HFFc6 (cell line): Measurements from ENCODE around the gene GSAP. TPM values are rescaled to one million over a fixed set of nuclear protein-coding genes. Genes with fewer than 3 reads are reported as not detected.

Source experiments
- DNase-seq: peaks from one replicate; pipeline ENCODE4 v3.0.0-alpha.2; 2018
- H3K27ac Mint-ChIP-seq: 2 replicates; pipeline ENCODE4 v1.8.0; 2020; ENCODE audit warnings: mild to moderate bottlenecking, mixed read lengths
- H3K27me3 Mint-ChIP-seq: 2 replicates; pipeline ENCODE4 v1.8.0; 2021; ENCODE audit warnings: mild to moderate bottlenecking, moderate library complexity, mixed read lengths; ENCODE audit not compliant: insufficient read depth
- H3K36me3 Mint-ChIP-seq: 2 replicates; pipeline ENCODE4 v1.8.0; 2021; ENCODE audit warnings: low read depth, mixed read lengths
- H3K4me1 Mint-ChIP-seq: 2 replicates; pipeline ENCODE4 v1.8.0; 2020; ENCODE audit warnings: low read depth, mixed read lengths
- H3K4me3 Mint-ChIP-seq: 2 replicates; pipeline ENCODE4 v1.8.0; 2020; ENCODE audit warnings: mild to moderate bottlenecking, moderate library complexity, mixed read lengths
- H3K9me3 Mint-ChIP-seq: 2 replicates; pipeline ENCODE4 v1.8.0; 2020; ENCODE audit warnings: mild to moderate bottlenecking, mixed read lengths
- total RNA-seq, 6 experiments: library from RNA; stranded (reverse); fragmentation: NEBNext Ultra II Directional; extraction: Animal tissue kit (Norgen Biotek cat#: 25700); gene quantifications; 2 replicates in 1 of 6; 3 replicates in 5 of 6; pipeline ENCODE4 v1.2.3, GENCODE V29; 2021
- TF ChIP-seq, protein P1 (sequence below): fragments of 200-600 bp; sonication (generic); IDR thresholded peaks from 2 replicates; pipeline ENCODE4 v1.5.0; 2021; ENCODE audit warnings: antibody characterized with exemption, mild to moderate bottlenecking

Gene GSAP
- total RNA-seq, 6 experiments from 2014 or later, result 1.4 to 2.8 (median 2.2) TPM

DNA sequence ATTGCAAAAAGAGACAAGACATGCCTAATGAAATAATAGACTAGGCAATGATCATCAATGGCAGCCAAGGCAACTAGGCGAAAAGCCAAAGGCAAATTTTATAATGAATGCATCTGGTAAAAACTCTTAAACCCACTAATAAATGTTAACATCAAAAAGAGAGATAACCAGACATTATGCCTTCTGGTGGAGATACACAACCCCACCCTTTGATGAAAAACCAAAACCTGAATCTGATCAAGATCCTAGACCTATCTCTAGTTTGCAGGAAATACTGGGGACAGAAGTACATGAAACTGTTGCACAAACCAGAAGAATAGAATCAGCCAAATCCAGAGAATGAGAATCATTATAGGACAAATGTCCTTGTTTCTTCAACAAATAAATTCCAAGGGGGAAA lies 22.0 kb upstream of the GSAP start:
- H3K36me3 Mint-ChIP-seq, result no peaks in the 10 kb centered on the region
- H3K4me3 Mint-ChIP-seq, result no peak overlapping the region
- H3K27ac Mint-ChIP-seq, result no peak overlapping the region
- no peaks in the 10 kb centered on the region for H3K9me3 Mint-ChIP-seq
- TF ChIP-seq, protein P1, sequence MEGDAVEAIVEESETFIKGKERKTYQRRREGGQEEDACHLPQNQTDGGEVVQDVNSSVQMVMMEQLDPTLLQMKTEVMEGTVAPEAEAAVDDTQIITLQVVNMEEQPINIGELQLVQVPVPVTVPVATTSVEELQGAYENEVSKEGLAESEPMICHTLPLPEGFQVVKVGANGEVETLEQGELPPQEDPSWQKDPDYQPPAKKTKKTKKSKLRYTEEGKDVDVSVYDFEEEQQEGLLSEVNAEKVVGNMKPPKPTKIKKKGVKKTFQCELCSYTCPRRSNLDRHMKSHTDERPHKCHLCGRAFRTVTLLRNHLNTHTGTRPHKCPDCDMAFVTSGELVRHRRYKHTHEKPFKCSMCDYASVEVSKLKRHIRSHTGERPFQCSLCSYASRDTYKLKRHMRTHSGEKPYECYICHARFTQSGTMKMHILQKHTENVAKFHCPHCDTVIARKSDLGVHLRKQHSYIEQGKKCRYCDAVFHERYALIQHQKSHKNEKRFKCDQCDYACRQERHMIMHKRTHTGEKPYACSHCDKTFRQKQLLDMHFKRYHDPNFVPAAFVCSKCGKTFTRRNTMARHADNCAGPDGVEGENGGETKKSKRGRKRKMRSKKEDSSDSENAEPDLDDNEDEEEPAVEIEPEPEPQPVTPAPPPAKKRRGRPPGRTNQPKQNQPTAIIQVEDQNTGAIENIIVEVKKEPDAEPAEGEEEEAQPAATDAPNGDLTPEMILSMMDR, result no peak
- no peak for DNase-seq
- peaks cover 58% of the 10 kb centered on the region for H3K4me1 Mint-ChIP-seq
- H3K27me3 Mint-ChIP-seq, result no peaks in the 10 kb centered on the region

GRCh38 chr7:77434570-77435275 lies 18.6 kb upstream of the GSAP start:
- no peak for DNase-seq
- H3K27me3 Mint-ChIP-seq, result no peaks in the 10 kb centered on the region
- TF ChIP-seq, protein P1, result no peak
- no peaks in the 10 kb centered on the region for H3K36me3 Mint-ChIP-seq
- H3K9me3 Mint-ChIP-seq, result no peaks in the 10 kb centered on the region
- peaks cover 25% of the 10 kb centered on the region for H3K4me1 Mint-ChIP-seq
- no peak overlapping the region for H3K27ac Mint-ChIP-seq
- no peak overlapping the region for H3K4me3 Mint-ChIP-seq

DNA sequence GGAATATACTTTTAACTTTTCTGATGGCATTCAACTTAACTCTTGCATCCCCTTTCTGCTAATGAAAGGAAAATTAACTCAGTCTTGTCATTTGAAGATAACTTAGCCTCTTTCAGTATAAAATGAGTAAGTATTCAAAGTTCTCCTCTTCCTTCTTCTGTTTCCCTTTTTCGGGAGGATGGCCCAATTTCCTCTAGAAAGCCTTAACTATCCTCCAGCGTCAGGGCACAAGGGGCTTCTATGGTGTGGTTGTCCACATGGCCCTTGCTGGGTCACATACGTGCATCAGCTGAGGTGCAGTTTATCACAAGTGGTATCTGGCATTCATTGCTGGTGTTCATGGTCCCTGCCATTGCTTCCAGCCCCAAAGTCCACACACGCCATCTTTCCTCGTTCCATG lies 17.8 kb upstream of the GSAP start:
- no peaks in the 10 kb centered on the region for H3K36me3 Mint-ChIP-seq
- DNase-seq, result no peak
- H3K27ac Mint-ChIP-seq, result no peak overlapping the region
- H3K4me3 Mint-ChIP-seq, result no peak overlapping the region
- no peaks in the 10 kb centered on the region for H3K27me3 Mint-ChIP-seq
- H3K4me1 Mint-ChIP-seq, result peaks cover 27% of the 10 kb centered on the region
- TF ChIP-seq, protein P1, result no peak
- no peaks in the 10 kb centered on the region for H3K9me3 Mint-ChIP-seq

- H3K9me3 Mint-ChIP-seq, result no peaks in the 10 kb centered on the region
- H3K4me1 Mint-ChIP-seq, result peaks cover 50% of the 10 kb centered on the region
- H3K4me3 Mint-ChIP-seq, result no peak overlapping the region
Observed at GRCh38 chr7:77430927-77431326, 14.8 kb upstream of the GSAP start.

DNA sequence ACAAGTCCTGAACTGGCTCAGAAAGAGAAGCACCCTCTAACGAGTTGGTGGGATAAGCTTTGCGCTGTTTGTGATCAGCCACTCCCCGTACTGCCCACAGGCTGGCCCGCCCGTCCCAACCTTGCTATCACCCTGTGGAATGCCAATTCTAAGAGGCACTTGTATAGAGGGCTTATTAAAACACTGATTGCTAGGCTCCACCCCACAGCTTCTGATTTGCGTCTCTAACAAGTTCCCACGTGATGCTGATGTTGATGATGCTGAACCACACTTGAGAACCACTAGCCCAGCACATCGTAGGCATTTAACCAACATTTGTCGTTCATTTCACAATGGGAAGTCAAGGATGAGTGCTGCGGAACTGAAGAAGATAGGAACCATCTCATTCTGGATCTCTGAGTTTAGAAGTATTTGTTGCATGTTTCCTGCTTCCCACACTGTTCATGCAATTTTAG lies 12.7 kb upstream of the GSAP start:
- no peaks in the 10 kb centered on the region for H3K27me3 Mint-ChIP-seq
- peak overlapping the region; percentile 90 for H3K27ac Mint-ChIP-seq
- no peak overlapping the region for H3K4me3 Mint-ChIP-seq
- H3K36me3 Mint-ChIP-seq, result no peaks in the 10 kb centered on the region
- no peaks in the 10 kb centered on the region for H3K9me3 Mint-ChIP-seq
- TF ChIP-seq, protein P1, result no peak
- DNase-seq, result no peak
- peaks cover 52% of the 10 kb centered on the region for H3K4me1 Mint-ChIP-seq

More at GRCh38 chr7:77430927-77431326, 14.8 kb upstream of the GSAP start:
- Mint-ChIP-seq H3K27me3 (no peaks in the 10 kb centered on the region), H3K27ac (no peak overlapping the region), H3K36me3 (no peaks in the 10 kb centered on the region)
- TF ChIP-seq, protein P1, result no peak
- DNase-seq, result no peak
